Uterus (tissue), 4 donors: Measurements from ENCODE around the gene ADCY5. TPM values are rescaled to one million over a fixed set of nuclear protein-coding genes. Genes with fewer than 3 reads are reported as not detected.

Experiments used
- DNase-seq, 2 donors: peaks; one replicate each; pipeline ENCODE4 v3.0.0-alpha.2; 2019 to 2020
- H3K27ac ChIP-seq, 2 donors: fragments of 200-600 bp; sonication (generic); 1 replicate in 1 of 2; 2 replicates in 1 of 2; pipeline ENCODE4 v1.5.1; 2016 to 2018
- H3K27me3 ChIP-seq, 2 donors: fragments of 200-600 bp; sonication (generic); one replicate each; pipeline ENCODE4 v1.5.1; 2018 to 2019; ENCODE audit warnings: control low read depth in 1 of 2
- H3K36me3 ChIP-seq, 2 donors: fragments of 200-600 bp; sonication (generic); one replicate each; pipeline ENCODE4 v1.5.1; 2019; ENCODE audit warnings: control low read depth in 1 of 2
- H3K4me1 ChIP-seq, 2 donors: fragments of 200-600 bp; sonication (generic); one replicate each; pipeline ENCODE4 v1.5.1; 2018 to 2019; ENCODE audit warnings: control low read depth in 1 of 2
- H3K4me3 ChIP-seq, 2 donors: fragments of 200-600 bp; sonication (generic); 1 replicate in 1 of 2; 2 replicates in 1 of 2; pipeline ENCODE4 v1.5.1; 2018 to 2019; ENCODE audit warnings: mild to moderate bottlenecking in 1 of 2
- H3K9me3 ChIP-seq, 2 donors: fragments of 200-600 bp; sonication (generic); one replicate each; pipeline ENCODE4 v1.5.1; 2019; ENCODE audit warnings: control low read depth in 1 of 2
- POLR2A ChIP-seq, 2 donors: fragments of 450-650 bp; IDR thresholded peaks; one replicate each; pipeline ENCODE4 v1.6.1; 2016; ENCODE audit warnings: antibody characterized with exemption in 2 of 2, mild to moderate bottlenecking in 1 of 2, moderate library complexity in 1 of 2
- intact Hi-C: fragments of 100-400 bp; cut with DNase I; formaldehyde crosslinking; loops from one replicate; pipeline ENCODE4 v1.15.1; 2023; ENCODE audit warnings: low total_unique reads
- total RNA-seq, 4 donors: library from RNA; depleted of rRNA in 3 of 4; stranded (reverse); fragments of >200 nt in 3 of 4; gene quantifications; one replicate each; pipeline versions ENCODE4 v1.1.0 to v1.2.4, GENCODE V29; 2014 to 2023
- TF ChIP-seq, protein P1 (sequence below), 4 experiments: fragments of 200-600 bp in 2 of 4; fragments of 450-650 bp in 2 of 4; sonication (generic) in 2 of 4; IDR thresholded peaks; one replicate each; pipeline ENCODE4 v1.5.1; 2016 to 2019; ENCODE audit warnings: antibody characterized with exemption in 4 of 4, mild to moderate bottlenecking in 2 of 4, moderate library complexity in 1 of 4
- donor health status: DM: yes; HTN: yes; CAD: no.

The ADCY5 gene
- total RNA-seq, 4 donors from 2014 or later = 21.1 to 43.5 (median 34.7) TPM

DNA sequence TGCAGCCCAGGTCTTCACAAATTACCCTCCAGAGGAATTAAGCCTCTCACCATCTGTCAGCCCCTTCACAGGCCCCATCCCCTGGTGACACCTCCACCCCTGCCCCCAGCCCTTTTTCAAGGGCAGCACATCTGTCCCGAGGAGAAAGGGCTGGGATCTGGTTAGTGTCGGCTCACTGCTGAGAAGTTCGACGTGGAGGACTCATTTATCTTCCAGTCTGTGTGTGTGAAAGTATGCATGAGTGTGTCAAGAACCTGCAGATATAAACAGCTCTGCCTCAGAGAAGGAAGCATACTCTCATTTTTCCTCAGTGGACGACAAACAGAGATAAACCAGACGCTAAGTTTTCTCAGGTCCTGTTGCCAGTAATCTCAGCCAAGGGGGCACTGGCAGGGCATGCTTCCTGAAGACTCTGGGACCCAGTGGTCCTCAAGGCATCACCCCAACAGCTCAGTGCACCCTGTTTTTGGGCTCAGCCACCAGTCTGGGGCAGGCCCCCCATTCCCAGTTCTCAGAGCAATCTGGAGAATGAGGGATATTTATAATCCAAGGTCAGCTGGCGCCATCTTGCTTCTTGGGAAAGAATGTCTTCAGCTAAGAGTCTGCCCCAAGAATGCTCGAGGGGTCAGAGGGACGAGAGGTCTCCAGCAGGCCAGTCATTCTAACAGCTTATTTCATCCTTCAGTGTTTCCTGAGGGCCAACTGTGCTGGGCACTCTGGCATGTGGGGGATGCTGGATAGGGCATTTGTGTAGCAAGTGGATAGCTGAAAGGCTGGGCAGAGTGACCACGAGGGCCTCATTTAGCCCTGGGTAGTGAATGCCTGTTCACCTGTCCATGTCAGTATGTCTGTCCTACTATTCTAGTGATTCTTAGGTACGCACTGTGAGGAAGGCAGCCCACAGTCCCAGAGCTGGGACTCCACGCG, 73.6 kb downstream of the ADCY5 start:
- Histone ChIP-seq H3K36me3 (no peaks in the 10 kb centered on the region), H3K9me3 (no peaks in the 10 kb centered on the region), H3K4me1 (no peaks in the 10 kb centered on the region), H3K27ac (peak overlapping the region; percentile 29 to 65), H3K4me3 (no peak overlapping the region), H3K27me3 (no peaks in the 10 kb centered on the region)
- intact Hi-C loops = no loop called here
- TF ChIP-seq, protein P1, sequence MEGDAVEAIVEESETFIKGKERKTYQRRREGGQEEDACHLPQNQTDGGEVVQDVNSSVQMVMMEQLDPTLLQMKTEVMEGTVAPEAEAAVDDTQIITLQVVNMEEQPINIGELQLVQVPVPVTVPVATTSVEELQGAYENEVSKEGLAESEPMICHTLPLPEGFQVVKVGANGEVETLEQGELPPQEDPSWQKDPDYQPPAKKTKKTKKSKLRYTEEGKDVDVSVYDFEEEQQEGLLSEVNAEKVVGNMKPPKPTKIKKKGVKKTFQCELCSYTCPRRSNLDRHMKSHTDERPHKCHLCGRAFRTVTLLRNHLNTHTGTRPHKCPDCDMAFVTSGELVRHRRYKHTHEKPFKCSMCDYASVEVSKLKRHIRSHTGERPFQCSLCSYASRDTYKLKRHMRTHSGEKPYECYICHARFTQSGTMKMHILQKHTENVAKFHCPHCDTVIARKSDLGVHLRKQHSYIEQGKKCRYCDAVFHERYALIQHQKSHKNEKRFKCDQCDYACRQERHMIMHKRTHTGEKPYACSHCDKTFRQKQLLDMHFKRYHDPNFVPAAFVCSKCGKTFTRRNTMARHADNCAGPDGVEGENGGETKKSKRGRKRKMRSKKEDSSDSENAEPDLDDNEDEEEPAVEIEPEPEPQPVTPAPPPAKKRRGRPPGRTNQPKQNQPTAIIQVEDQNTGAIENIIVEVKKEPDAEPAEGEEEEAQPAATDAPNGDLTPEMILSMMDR (IDR thresholded peaks at IDR 0.05) = no peak
- no peak for TF ChIP-seq POLR2A (IDR thresholded peaks at IDR 0.05)
- no peak for DNase-seq

DNA sequence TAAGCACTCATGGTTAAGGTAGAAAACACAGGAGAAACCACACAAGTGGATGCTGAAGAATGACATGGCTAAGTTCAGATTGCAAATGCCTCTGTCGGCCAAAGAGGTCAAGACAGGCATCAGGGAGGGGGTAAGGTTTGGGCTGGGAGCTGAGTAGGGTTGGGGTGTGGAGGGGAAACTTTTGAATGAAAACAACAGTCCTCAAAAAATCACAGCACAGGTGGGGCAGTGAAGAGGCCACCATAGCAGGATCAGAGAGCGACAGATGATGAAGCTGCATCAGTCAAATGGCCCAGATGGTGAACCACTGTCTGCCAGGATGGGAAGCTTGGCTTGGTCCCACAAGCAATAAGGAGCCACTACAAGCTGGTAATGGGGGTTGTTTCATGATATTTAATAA, 74.9 kb downstream of the ADCY5 start:
- H3K27me3 ChIP-seq = no peaks in the 10 kb centered on the region
- H3K9me3 ChIP-seq = no peaks in the 10 kb centered on the region
- H3K4me3 ChIP-seq = no peak overlapping the region
- no peak for DNase-seq
- intact Hi-C loops = no loop called here
- peak overlapping the region in 1 of 2 donors; percentile 65 for H3K27ac ChIP-seq
- TF ChIP-seq POLR2A (IDR thresholded peaks at IDR 0.05) = no peak
- TF ChIP-seq, protein P1 (IDR thresholded peaks at IDR 0.05) = no peak
- H3K36me3 ChIP-seq = no peaks in the 10 kb centered on the region
- H3K4me1 ChIP-seq = no peaks in the 10 kb centered on the region

- no peak for DNase-seq
- Histone ChIP-seq H3K4me1 (no peaks in the 10 kb centered on the region), H3K27me3 (no peaks in the 10 kb centered on the region), H3K36me3 (no peaks in the 10 kb centered on the region), H3K4me3 (no peak overlapping the region), H3K27ac (peak overlapping the region in 1 of 2 donors; percentile 65), H3K9me3 (no peaks in the 10 kb centered on the region)
- no peak for TF ChIP-seq POLR2A (IDR thresholded peaks at IDR 0.05)
- TF ChIP-seq, protein P1 (IDR thresholded peaks at IDR 0.05) = no peak
- intact Hi-C loops = no loop called here
These were observed 75.4 kb downstream of the ADCY5 start for GRCh38 chr3:123373474-123373987.

DNA sequence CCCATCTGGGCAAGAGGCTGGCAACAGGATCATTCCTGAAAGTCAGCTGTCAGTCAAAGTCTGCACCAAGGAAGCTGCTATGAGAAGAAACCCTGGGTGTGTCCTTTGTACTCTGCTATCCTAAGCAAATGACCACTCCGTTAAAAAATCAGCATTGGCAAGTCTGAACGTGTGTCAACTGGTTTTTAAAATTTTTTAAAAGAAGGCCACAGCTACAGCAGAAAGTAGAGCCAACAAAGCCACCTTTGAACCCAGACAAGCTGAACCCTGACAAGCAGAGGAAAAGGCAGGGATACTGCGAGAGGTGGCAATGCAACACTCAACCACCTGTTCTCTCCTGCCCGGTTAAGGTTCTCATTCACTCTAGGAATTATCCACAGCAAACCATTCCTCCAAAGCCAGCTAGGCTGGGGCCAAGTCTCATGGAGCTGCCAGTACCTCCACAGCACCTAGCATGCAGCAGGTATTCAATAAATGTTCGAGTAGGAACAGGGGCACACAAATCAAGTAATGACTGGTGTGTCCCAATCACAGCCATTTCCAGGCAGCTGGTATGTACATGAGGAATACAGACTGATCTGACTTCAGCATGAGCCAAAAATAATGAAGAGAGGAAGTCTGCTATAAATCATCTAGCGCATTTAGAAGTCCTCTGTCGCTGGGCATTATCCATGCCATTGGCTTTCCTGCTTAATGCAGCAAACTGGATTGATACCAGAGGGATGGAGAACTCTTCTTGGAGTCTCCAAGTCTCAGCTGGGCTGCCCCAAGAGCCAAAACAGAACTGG, 76.0 kb downstream of the ADCY5 start:
- no peaks in the 10 kb centered on the region for H3K27me3 ChIP-seq
- H3K27ac ChIP-seq = no peak overlapping the region
- TF ChIP-seq POLR2A (IDR thresholded peaks at IDR 0.05) = no peak
- TF ChIP-seq, protein P1 (IDR thresholded peaks at IDR 0.05) = no peak
- intact Hi-C loops = no loop called here
- DNase-seq = no peak
- no peaks in the 10 kb centered on the region for H3K4me1 ChIP-seq
- no peaks in the 10 kb centered on the region for H3K9me3 ChIP-seq
- no peaks in the 10 kb centered on the region for H3K36me3 ChIP-seq
- H3K4me3 ChIP-seq = no peak overlapping the region
